GM12878 (cell line): ENCODE results near the gene PHKG2. TPM values are rescaled to one million over a fixed set of nuclear protein-coding genes. Genes with fewer than 3 reads are reported as not detected.

Experiments used
- ATAC-seq: fragments of 200-7000 bp; cut with Tn5 transposase; 3 replicates; pipeline ENCODE4 v1.9.1; 2020; ENCODE audit warnings: mild to moderate bottlenecking, moderate library complexity
- BruUV-seq: library from RNA; stranded (reverse); fragments of 400-500 nt; replicated peaks from 2 replicates; lab custom pipeline; 2021; lab: Mats Ljungman, UMichigan
- CTCF ChIA-PET: fragments of 300-600 bp; sonication (Branson Sonifier 250); formaldehyde crosslinking; extraction: SDS; loops from one replicate; lab custom pipeline; 2021; ENCODE audit warnings: inconsistent platforms; lab: Yijun Ruan, JAX
- POLR2A ChIA-PET: fragments of 350-600 bp; formaldehyde crosslinking; extraction: SDS; loops from one replicate; lab custom pipeline; 2021; ENCODE audit warnings: inconsistent platforms; lab: Charles Lee
- RAD21 ChIA-PET: fragments of 300-600 bp; sonication (Branson Sonifier 250); formaldehyde crosslinking; loops from one replicate; lab custom pipeline; 2023; ENCODE audit warnings: antibody characterized with exemption; ENCODE audit not compliant: unreplicated experiment; lab: Charles Lee
- SMC1A ChIA-PET: fragments of 300-600 bp; sonication (Branson Sonifier 250); formaldehyde crosslinking; loops from one replicate; lab custom pipeline; 2023; ENCODE audit not compliant: unreplicated experiment, uncharacterized antibody; lab: Charles Lee
- DNase-seq: peaks from one replicate; pipeline ENCODE4 v3.0.0-alpha.2; 2011; ENCODE audit warnings: low read depth, low spot score
- FAIRE-seq: peaks from 3 replicates; lab custom pipeline; 2011; peaks lifted over from hg19 to GRCh38; lab: Jason Lieb, UNC
- H2AFZ ChIP-seq: 2 replicates; pipeline ENCODE4 v1.6.0; 2011; ENCODE audit warnings: low read depth, low read length, control low read depth; ENCODE audit not compliant: control insufficient read depth
- H3K27ac ChIP-seq: 2 replicates; pipeline ENCODE4 v1.5.1; 2011; ENCODE audit warnings: control low read depth; ENCODE audit not compliant: control insufficient read depth, insufficient read depth
- H3K27me3 ChIP-seq, 2 experiments: replicated peaks in 1 of 2; 2 replicates each; pipeline versions ENCODE4 v1.6.0 to v1.6.1; 2011; ENCODE audit warnings: low read length in 1 of 2; ENCODE audit not compliant: control insufficient read depth in 2 of 2, insufficient read depth in 2 of 2
- H3K36me3 ChIP-seq, 2 experiments: 2 replicates each; pipeline ENCODE4 v1.5.1; 2011; ENCODE audit warnings: low read length in 1 of 2; ENCODE audit not compliant: control insufficient read depth in 2 of 2, insufficient read depth in 2 of 2
- H3K4me1 ChIP-seq: 2 replicates; pipeline ENCODE4 v1.6.1; 2011; ENCODE audit warnings: mild to moderate bottlenecking, low read length, moderate library complexity, mixed read lengths; ENCODE audit not compliant: control insufficient read depth, insufficient read depth
- H3K4me2 ChIP-seq: 2 replicates; pipeline ENCODE4 v1.6.0; 2011; ENCODE audit warnings: control low read depth; ENCODE audit not compliant: control insufficient read depth, insufficient read depth
- H3K4me3 ChIP-seq: fragments of 200-600 bp; sonication (generic); 2 replicates; pipeline ENCODE4 v1.5.1; 2016
- H3K79me2 ChIP-seq: 2 replicates; pipeline ENCODE4 v1.6.0; 2011; ENCODE audit warnings: low read length; ENCODE audit not compliant: control insufficient read depth, insufficient read depth
- H3K9ac ChIP-seq: 2 replicates; pipeline ENCODE4 v1.8.0; 2011; ENCODE audit warnings: low read length, control low read depth, mixed read lengths; ENCODE audit not compliant: control insufficient read depth, insufficient read depth
- H3K9me3 ChIP-seq: replicated peaks from 3 replicates; pipeline ENCODE4 v1.5.1; 2011; ENCODE audit warnings: mild to moderate bottlenecking, low read length; ENCODE audit not compliant: control insufficient read depth, insufficient read depth
- H4K20me1 ChIP-seq: 2 replicates; pipeline ENCODE4 v1.6.0; 2011; ENCODE audit not compliant: control insufficient read depth, insufficient read depth
- CREB1 ChIP-seq: IDR thresholded peaks from 2 replicates; pipeline ENCODE4 v1.6.1; 2012; ENCODE audit warnings: low read depth, mild to moderate bottlenecking, inconsistent platforms
- FOXM1 ChIP-seq: IDR thresholded peaks from 2 replicates; pipeline ENCODE4 v1.6.1; 2012; ENCODE audit warnings: low read depth, mild to moderate bottlenecking, inconsistent platforms, low read length, moderate library complexity
- NBN ChIP-seq: fragments of 450-650 bp; IDR thresholded peaks from 2 replicates; pipeline ENCODE4 v1.6.1; 2016
- RBBP5 ChIP-seq: fragments of 200-600 bp; sonication (generic); conservative IDR thresholded peaks from 2 replicates; pipeline ENCODE4 v1.6.1; 2016
- SIN3A ChIP-seq: IDR thresholded peaks from 2 replicates; pipeline ENCODE4 v1.6.1; 2012; ENCODE audit warnings: low read depth, low read length, improper control_type of control experiment
- SIX5 ChIP-seq: IDR thresholded peaks from 2 replicates; pipeline ENCODE4 v1.6.1; 2011; ENCODE audit warnings: mild to moderate bottlenecking, low read depth, low read length, moderate library complexity; ENCODE audit not compliant: severe bottlenecking
- STAT1 ChIP-seq: fragments of 450-650 bp; conservative IDR thresholded peaks from 2 replicates; pipeline ENCODE4 v1.6.1; 2014; ENCODE audit warnings: antibody characterized with exemption, mild to moderate bottlenecking
- WGBS: methylation state at CpG from one replicate; pipeline ENCODE4 v1.1.6; 2016; ENCODE audit warnings: low lambda C conversion rate; ENCODE audit not compliant: insufficient replicate concordance, insufficient coverage; ENCODE audit errors: missing lambda C conversion rate; 5-methylcytosine and 5-hydroxymethylcytosine counted together
- in situ Hi-C: fragments of 300-500 bp; cut with MboI; formaldehyde crosslinking; loops from 9 replicates; pipeline ENCODE4 v1.14.3; 2018; ENCODE audit warnings: mixed read lengths
- intact Hi-C: fragments of 100-400 bp; cut with micrococcal nuclease; formaldehyde crosslinking; loops from one replicate; pipeline ENCODE4 v1.14.2; 2022; ENCODE audit not compliant: unreplicated experiment
- polyA plus RNA-seq, 11 experiments: library from polyadenylated mRNA; depleted of rRNA in 4 of 11; unstranded in 6 of 11; stranded (reverse) in 5 of 11; fragments of >200 nt; fragmentation: Nextera tagmentation in 4 of 11; fragmentation: Illumina TruSeq in 1 of 11; extraction: Ambion mirVana in 4 of 11; extraction: Trizol in 1 of 11; gene quantifications; 1 replicate in 1 of 11; 2 replicates in 10 of 11; pipeline versions ENCODE4 v1.2.1 to v1.2.3, GENCODE V29; 2011 to 2016; ENCODE audit warnings: inconsistent platforms in 2 of 11, missing spikeins in 2 of 11, low read depth in 1 of 11
- total RNA-seq, 4 experiments: library from RNA; depleted of rRNA in 3 of 4; stranded (reverse); fragments of >200 nt in 3 of 4; fragmentation: Illumina TruSeq in 1 of 4; extraction: Trizol in 1 of 4; gene quantifications; 2 replicates each; pipeline versions ENCODE4 v1.2.1 to v1.2.3, GENCODE V29; 2013 to 2021
- TF ChIP-seq, protein P1 (sequence below): IDR thresholded peaks from 2 replicates; pipeline ENCODE4 v1.6.1; 2011; ENCODE audit warnings: borderline replicate concordance, low read depth, mild to moderate bottlenecking, moderate library complexity, low read length; ENCODE audit not compliant: insufficient read depth, poor library complexity, severe bottlenecking
- TF ChIP-seq, protein P2 (sequence below): fragments of 150-350 bp; IDR thresholded peaks from 2 replicates; pipeline ENCODE4 v1.6.1; 2016; ENCODE audit warnings: low read depth, low read length

PHKG2 gene
- total and polyA plus RNA-seq, 10 of the 15 experiments (the other 5 are each of a cell fraction or from before 2014, with no cell fraction given): 5.2 to 50.1 (median 37.2) TPM

DNA sequence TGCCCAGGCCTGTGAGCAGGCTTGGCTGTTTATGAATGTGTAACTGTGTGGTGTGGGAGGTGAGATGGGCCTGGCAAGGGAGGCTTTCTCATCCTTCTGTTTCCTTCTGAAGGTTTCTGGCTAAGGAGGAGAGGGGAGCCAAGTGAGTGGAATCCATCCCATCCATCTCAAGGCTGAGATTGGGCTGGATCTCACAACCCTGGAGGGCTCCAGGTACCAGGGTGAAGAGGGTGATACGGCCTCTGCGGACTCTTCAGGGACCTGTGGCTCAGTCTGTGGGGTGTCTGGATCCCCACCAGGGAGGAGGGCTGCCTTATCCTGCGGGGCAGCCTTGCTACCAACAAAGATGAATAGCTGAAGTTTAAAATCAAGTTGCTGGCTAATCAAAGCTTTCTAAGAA is 31.8 kb downstream of the PHKG2 start:
- Histone ChIP-seq H3K27ac (no peak overlapping the region), H3K4me3 (no peak overlapping the region), H2AFZ (no peak overlapping the region), H3K27me3 (no peaks in the 10 kb centered on the region), H3K9ac (no peak overlapping the region), H3K79me2 (peaks cover 2% of the 10 kb centered on the region; the same call in 1 of the 2 replicates), H3K4me1 (no peaks in the 10 kb centered on the region), H3K4me2 (no peak overlapping the region), H4K20me1 (no peaks in the 10 kb centered on the region), H3K36me3 (no peaks in the 10 kb centered on the region), H3K9me3 (no peaks in the 10 kb centered on the region)
- SMC1A ChIA-PET: no interaction called here
- DNase-seq (no peak), FAIRE-seq (no peak), ATAC-seq (no peak)
- TF ChIP-seq, protein P1, sequence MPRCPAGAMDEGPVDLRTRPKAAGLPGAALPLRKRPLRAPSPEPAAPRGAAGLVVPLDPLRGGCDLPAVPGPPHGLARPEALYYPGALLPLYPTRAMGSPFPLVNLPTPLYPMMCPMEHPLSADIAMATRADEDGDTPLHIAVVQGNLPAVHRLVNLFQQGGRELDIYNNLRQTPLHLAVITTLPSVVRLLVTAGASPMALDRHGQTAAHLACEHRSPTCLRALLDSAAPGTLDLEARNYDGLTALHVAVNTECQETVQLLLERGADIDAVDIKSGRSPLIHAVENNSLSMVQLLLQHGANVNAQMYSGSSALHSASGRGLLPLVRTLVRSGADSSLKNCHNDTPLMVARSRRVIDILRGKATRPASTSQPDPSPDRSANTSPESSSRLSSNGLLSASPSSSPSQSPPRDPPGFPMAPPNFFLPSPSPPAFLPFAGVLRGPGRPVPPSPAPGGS: no peak
- no peak for TF ChIP-seq SIN3A
- no peak for TF ChIP-seq NBN
- TF ChIP-seq CREB1: no peak
- no peak for TF ChIP-seq FOXM1
- TF ChIP-seq RBBP5: no peak
- no TSS peak for BruUV-seq
- intact Hi-C loops (no loop called here), in situ Hi-C loops (no loop called here)
- 51% methylated on average over 3 of the region's 3 CpGs for WGBS
- CTCF ChIA-PET: interaction anchor here (0.6 kb wide), 1 partner anchor 69 kb away, joined by 3 read pairs; no protein-coding TSS in a partner anchor
- RAD21 ChIA-PET: no interaction called here
- POLR2A ChIA-PET: interaction anchor here (0.9 kb wide), 1 partner anchor 34 kb away, joined by 3 read pairs; no protein-coding TSS in a partner anchor

DNA sequence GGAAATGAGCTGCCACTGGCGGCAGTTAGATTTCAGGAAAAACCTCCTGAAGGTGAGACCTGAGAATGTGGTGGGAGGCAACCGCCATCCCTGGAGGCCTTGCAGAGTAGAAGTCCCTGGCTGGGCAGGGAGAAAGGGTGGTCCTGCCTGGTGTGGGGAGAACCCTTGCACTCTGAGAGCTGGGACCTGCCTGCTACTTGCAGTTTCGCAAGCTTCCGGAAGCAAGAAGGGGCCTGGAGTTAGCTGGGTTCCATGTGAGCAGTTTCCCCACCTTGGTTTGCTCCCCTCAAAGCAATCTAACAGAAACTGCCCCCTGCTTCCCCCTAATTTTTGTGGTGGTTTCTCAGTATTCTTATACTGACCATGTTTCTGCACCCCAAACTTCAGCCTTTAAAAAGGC is 32.3 kb downstream of the PHKG2 start:
- no peaks in the 10 kb centered on the region for H3K79me2 ChIP-seq
- 92% methylated on average over 4 of the region's 4 CpGs for WGBS
- intact Hi-C loops: no loop called here
- no peaks in the 10 kb centered on the region for H3K4me1 ChIP-seq
- in situ Hi-C loops: no loop called here
- H4K20me1 ChIP-seq: no peaks in the 10 kb centered on the region
- H3K9me3 ChIP-seq: no peaks in the 10 kb centered on the region
- RAD21 ChIA-PET: no interaction called here
- H3K27me3 ChIP-seq: no peaks in the 10 kb centered on the region; a peak in 1 of 4 replicates
- CTCF ChIA-PET: interaction anchor here (1.5 kb wide), 1 partner anchor 161 kb away, joined by 3 read pairs; no protein-coding TSS in a partner anchor
- ATAC-seq (no peak), DNase-seq (no peak), FAIRE-seq (no peak)
- no peaks in the 10 kb centered on the region for H3K36me3 ChIP-seq
- H3K9ac ChIP-seq: no peak overlapping the region
- H3K4me3 ChIP-seq: no peak overlapping the region
- SMC1A ChIA-PET: no interaction called here
- H3K27ac ChIP-seq: no peak overlapping the region
- no TSS peak for BruUV-seq
- H3K4me2 ChIP-seq: no peak overlapping the region
- POLR2A ChIA-PET: interaction anchor here (0.6 to 0.9 kb wide), 2 partner anchors 34 to 746 kb away, joined by 3 to 4 read pairs; no protein-coding TSS in a partner anchor
- no peak overlapping the region for H2AFZ ChIP-seq
- no peak for TF ChIP-seq STAT1
- no peak for TF ChIP-seq SIX5
- TF ChIP-seq, protein P2, sequence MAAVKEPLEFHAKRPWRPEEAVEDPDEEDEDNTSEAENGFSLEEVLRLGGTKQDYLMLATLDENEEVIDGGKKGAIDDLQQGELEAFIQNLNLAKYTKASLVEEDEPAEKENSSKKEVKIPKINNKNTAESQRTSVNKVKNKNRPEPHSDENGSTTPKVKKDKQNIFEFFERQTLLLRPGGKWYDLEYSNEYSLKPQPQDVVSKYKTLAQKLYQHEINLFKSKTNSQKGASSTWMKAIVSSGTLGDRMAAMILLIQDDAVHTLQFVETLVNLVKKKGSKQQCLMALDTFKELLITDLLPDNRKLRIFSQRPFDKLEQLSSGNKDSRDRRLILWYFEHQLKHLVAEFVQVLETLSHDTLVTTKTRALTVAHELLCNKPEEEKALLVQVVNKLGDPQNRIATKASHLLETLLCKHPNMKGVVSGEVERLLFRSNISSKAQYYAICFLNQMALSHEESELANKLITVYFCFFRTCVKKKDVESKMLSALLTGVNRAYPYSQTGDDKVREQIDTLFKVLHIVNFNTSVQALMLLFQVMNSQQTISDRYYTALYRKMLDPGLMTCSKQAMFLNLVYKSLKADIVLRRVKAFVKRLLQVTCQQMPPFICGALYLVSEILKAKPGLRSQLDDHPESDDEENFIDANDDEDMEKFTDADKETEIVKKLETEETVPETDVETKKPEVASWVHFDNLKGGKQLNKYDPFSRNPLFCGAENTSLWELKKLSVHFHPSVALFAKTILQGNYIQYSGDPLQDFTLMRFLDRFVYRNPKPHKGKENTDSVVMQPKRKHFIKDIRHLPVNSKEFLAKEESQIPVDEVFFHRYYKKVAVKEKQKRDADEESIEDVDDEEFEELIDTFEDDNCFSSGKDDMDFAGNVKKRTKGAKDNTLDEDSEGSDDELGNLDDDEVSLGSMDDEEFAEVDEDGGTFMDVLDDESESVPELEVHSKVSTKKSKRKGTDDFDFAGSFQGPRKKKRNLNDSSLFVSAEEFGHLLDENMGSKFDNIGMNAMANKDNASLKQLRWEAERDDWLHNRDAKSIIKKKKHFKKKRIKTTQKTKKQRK: no peak
